GM18951 (cell line): ENCODE results near the gene GALNT8.

ENCODE experiments used
- POLR2A ChIP-seq: IDR thresholded peaks from 4 replicates; pipeline ENCODE4 v1.6.1; 2011; ENCODE audit warnings: mild to moderate bottlenecking; ENCODE audit not compliant: insufficient read length, insufficient read depth; ENCODE audit errors: extremely low read depth
- in situ Hi-C: fragments of 300-500 bp; cut with MboI; formaldehyde crosslinking; loops from one replicate; pipeline ENCODE4 v1.12.0; 2022; ENCODE audit warnings: low sequenced_read_pairs, mixed read lengths, inconsistent platforms; ENCODE audit not compliant: unreplicated experiment

The GALNT8 gene

DNA sequence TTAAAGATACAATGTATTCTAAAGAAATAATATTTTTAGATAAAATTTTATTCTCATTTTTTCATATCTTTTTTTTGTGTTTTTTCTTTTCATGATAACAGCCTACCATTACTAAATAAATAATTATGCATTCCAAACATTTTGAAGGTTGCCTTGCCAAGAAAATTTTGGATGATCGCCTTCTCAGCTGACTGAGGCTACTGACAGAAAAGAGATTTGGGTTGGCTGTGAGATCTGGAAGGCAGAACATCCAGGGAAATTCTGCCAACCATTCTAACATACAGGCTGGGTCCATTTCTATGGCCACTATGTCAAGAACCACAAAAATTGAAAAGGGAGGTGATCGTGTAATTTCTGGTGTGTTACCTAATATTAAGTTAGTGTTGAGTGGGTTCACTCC lies 48.1 kb downstream of the GALNT8 start:
- no peak for TF ChIP-seq POLR2A
- in situ Hi-C loops: no loop called here

DNA sequence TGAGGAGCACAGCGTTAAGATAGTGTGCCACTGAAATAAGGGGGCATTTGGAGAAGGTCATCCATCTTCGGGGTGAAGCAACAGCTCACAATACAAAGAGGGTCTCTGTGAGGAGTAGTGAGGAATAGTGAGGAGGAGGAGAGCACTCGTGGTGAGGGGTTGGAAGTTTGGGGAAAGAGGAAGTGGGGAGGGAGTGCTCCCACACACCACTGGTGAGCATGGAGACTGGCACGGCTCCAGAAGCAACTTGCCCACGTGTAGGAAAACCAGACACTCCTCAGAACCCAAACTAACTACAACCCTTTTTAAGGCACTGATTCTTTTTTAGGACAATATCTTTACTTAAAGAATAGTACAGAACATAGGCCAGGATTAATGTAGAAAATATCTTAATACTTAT lies 48.9 kb downstream of the GALNT8 start:
- no peak for TF ChIP-seq POLR2A
- in situ Hi-C loops: no loop called here

DNA sequence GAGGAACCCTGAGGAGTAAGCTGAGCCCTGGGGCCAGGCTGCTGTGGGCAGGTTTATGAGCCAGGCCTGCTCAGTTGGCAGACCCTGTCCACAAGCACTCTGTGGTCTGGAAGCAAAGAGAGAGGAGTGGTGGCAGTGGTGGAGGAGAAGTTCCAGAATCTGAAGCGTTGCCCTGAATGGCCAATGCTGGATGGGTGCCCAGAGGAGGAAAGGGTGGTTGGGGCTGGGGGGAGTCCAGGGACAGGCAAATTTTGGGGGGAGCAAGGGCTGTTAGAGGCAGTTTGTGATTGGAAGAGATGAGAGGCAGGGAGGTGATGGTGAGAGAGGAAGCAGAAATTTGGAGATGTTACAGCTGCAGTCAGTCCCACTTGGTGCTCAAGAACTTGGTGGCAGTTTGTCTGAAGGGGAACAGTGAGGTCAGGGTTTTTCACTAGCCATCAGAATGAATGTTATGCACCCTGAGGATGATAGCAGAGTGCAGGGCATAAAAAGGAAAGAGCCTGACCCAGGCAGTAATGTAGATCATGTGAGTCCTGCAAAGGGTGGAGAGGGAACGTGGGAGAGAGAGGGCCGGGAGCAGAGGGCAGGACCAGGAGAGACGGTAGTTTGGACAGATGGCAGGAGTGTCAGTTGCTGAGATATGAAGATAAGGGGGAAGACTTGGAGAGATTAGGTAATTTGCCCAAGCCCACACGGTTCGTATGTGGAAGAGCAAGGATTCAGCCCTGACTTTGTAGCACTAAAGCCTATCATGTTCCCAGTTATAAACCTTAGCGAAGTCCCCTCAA lies 51.2 kb downstream of the GALNT8 start:
- no peak for TF ChIP-seq POLR2A
- in situ Hi-C loops: no loop called here

DNA sequence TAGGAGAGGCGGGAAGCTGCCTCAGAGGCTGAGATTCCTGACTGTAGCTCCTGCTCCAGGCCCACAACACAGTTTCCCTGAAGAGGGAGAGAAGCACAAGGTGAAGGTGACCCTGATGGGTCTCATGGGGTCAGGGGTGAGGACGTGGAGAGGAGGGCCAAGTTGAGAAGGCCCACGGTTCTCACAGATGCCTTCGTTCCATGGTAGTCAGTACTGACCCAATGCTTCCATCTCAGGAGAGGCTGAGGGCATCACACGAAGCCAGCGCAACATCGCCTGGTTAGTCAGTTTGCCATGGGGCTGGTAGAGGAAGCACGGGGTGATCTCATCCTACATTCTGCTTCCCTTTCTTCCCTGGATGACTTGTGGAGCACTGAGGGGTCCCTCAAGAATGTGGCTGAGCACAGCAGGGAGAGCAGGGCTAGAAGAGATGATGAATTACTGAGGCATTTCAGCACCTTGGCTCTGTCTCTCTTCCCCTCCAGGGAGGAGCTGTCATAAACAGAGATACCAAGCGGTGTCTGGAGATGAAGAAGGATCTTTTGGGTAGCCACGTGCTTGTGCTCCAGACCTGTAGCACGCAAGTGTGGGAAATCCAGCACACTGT lies 51.9 kb downstream of the GALNT8 start:
- in situ Hi-C loops: no loop called here
- no peak for TF ChIP-seq POLR2A

DNA sequence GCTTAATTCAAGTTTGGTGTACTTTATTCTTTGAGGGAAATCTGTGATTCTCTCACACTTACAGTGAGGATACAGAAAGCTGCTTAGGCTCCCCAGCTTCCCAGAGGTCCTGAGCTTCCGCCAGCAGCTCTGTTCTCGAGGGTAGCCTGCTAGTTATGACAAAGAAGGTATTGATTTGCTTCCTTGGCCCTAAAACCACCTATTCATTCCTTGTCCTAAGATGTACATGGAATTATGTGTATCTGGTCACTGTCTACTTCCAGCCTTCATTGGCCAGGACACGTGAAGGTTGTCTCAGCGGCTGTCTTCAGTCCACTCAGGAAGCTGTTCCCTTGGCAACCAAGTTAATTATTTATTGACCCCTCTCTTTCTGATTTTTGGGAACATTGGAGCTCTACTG lies 55.7 kb downstream of the GALNT8 start:
- TF ChIP-seq POLR2A: no peak
- in situ Hi-C loops: no loop called here

DNA sequence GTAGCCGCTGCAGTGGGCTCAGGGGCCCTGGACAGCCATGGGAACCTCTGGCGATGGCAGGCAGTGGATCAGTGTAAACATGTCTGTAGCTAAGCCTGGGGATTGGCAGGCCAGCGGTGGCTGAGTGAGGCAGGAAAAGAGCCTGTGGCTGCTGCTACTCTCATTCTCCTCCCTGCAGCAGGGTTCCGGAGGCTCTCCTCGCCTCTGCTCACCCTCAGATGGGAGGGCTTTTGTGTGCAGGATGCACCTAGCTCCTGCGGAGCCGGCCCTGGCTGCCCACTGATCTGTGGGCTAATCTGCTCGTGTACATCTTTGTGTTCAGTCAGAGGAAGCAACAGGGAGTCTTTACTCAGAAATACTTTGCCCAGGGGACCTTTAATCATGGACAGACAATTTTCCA lies 59.5 kb downstream of the GALNT8 start:
- TF ChIP-seq POLR2A: no peak
- in situ Hi-C loops: no loop called here

DNA sequence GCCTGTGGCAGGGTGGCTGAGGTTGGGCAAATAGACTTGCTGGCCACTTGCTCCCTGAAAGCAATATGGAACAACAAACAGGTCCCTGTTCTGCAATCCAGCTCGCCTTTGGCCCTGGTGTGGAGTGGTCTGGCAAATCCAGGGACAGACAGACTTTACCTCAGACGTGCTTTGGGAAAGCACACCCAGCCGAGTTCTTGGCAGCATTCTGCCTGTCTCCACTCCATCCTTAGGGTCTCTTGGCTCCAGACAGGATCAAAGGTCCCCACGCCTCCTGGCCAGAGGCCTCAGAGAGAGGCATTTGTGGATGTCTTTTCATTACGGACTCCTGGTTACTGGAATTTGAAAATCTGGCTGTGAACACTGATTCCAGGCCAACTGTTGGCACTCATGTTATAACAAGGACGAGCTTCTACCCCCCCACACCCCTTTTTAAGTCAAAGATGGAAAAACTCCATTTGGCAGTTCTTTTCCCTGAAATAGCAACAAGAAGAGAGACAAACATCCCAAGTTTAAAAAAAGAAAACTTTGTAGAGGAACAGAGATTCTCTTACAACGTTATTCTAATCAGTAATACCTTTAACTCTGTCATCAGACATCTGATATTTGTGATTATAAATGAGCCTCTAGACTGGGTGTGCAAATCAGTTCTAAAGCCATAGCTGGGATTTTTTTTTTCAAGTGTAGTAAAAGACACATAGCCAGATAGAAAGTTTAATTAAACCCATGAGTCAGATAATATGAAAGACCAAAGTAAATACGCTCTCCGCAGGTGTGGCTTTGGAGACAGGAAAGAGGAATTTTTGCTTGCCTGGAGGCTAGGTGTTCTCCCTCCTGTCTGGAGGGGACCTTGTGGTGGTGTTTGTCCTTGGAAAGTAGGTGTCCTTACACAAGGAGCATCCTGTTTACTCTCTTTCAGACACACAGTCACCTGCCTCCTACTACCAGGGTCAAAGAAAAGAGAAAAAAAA lies 60.7 kb downstream of the GALNT8 start:
- no peak for TF ChIP-seq POLR2A
- in situ Hi-C loops: no loop called here

DNA sequence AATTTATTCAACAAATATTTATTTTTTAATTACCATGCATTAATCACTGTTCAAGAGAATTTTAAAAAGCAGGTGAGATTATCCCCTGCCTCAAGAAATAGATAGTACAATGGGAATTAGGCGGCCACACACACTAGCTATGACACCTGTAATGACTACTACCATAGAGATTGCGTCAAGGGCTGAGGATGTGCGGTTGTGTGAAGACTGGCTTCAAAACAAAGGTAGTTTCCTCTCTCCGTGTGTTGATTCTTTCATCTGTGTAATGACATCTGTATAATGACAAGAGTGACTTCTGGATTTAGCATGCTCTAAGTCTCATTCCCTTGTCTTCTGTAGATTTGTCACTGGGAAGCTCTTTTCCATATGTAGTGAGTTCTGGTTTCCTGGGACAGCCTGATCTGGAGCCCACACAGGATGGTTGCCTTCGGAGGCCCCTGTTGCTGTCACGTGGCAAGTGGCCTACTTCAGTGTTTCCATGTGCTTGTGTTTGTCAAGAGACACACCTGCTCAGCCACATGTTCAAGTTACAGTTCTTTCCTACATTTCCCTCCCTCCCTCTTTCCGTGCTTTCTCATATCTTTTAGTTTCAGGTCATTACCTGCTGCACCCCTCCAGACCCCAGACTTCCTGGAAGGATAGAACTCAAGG lies 64.3 kb downstream of the GALNT8 start:
- TF ChIP-seq POLR2A: no peak

DNA sequence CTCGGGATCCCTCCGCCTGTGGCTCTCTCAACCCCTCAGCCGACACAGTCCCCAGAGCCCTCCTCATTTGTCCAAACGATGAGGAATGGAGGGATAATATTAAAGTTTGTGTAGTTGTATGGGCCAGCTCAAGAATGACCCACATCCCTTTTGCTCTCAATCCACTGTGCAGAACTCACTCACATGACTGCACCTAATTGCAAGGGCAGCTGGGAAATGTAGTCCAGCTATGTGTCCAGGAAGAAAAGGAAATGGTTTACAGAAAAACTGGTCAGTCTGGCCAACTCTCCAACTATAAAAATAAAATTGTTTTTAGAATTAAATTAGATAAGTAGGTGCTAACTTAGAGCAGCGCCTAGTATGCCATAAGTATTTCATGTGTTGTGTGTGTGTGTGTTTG lies 66.6 kb downstream of the GALNT8 start:
- no peak for TF ChIP-seq POLR2A
- in situ Hi-C loops: no loop called here

More for the DNA sequence above, 64.3 kb downstream of the GALNT8 start:
- in situ Hi-C loops: no loop called here

DNA sequence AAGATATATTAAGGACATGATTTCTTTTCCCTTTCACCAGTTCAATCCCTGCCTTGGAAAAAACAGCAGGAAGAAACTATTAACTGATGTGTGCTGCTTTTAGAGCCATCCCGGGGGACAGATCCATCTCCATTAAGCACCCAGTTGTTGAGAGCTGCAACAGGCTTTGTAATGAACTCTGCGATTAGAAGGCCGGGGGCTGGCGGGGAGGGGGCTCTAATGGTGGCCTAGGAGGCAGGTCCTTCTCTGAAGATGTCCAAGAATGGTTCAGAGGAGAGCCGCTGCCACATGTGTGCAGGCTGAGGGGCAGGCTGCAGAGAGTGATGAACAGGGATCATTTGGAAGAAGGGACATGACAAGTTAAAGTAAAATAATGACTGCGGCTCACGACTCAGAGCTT lies 67.8 kb downstream of the GALNT8 start:
- TF ChIP-seq POLR2A: no peak
- in situ Hi-C loops: no loop called here

DNA sequence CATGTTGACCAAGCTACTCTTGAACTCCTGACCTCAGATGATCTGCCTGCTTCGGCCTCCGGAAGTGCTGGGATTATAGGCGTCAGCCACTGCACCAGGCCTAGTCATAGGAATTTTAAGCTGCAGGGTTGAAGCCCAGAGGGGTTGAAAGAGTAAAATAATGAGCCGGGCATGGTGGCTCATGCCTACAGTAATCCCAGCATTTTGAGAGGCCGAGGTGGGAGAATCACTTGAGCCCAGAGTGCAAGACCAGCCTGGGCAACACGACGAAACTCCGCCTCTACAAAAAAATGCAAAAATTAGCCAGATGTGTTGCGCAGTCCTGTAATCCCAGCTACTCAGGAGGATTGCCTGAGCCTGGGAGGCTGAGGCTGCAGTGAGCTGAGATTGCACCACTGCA lies 69.6 kb downstream of the GALNT8 start:
- TF ChIP-seq POLR2A: no peak
- in situ Hi-C loops: no loop called here

DNA sequence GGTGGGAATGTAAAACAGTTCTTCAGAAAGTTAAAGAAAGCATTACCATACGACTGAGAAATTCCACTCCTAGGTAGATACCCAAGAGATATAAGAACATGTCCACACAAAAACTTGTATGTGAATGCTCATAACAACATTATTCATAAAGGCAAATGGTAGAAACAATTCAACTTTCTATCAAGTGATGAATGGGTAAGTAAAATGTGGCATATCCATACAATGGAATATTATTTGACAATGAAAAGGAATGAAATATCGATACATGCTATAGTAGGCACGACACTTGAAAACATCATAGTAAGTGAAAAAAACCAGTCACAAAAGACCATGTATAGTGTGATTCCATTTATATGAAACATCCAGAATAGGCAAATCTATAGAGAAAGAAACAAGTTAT lies 71.3 kb downstream of the GALNT8 start:
- TF ChIP-seq POLR2A: no peak
- in situ Hi-C loops: no loop called here

DNA sequence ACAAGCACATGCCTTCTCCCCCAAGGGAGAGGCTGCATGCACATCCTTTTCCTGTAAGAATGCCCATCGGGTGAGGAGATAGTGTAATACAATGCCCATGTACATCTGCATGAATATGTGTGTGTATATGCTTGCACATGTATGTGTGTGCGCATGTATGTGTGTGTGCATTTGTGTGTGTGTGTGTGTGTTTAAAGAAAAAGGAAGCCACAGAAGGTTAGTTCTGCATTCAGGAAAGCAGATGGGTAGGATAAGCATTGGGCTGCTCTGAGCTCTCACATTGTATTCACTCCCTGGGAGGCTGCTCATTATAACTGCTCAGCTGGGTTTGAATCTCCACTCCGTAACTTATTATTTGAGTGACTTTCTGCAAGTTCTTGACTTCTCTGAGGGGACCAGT lies 74.3 kb downstream of the GALNT8 start:
- no peak for TF ChIP-seq POLR2A
- in situ Hi-C loops: no loop called here
